Fibroblast of skin of abdomen (primary cell): ENCODE results near the gene MZF1.

Source experiments
- DNase-seq: peaks from one replicate; pipeline ENCODE4 v3.0.0-alpha.2; 2013

MZF1 gene

GRCh38 chr19:58569943-58570670 lies 3.0 kb downstream of the MZF1 start:
- DNase-seq = no peak

- no peak for DNase-seq
Observed at GRCh38 chr19:58569191-58569942, 3.8 kb downstream of the MZF1 start.

- DNase-seq = no peak
Observed at GRCh38 chr19:58568453-58569130, 4.5 kb downstream of the MZF1 start.

- no peak for DNase-seq
Observed at GRCh38 chr19:58566989-58567388, 6.1 kb downstream of the MZF1 start.

- no peak for DNase-seq
Observed at GRCh38 chr19:58563823-58564222, 9.3 kb downstream of the MZF1 start.

GRCh38 chr19:58563034-58563573 lies 10.0 kb downstream of the MZF1 start:
- DNase-seq = no peak

GRCh38 chr19:58562122-58563033 lies 10.8 kb downstream of the MZF1 start:
- DNase-seq = peak; percentile 29

- no peak for DNase-seq
Observed at GRCh38 chr19:58561373-58562121, 11.6 kb downstream of the MZF1 start.

- no peak for DNase-seq
Observed at GRCh38 chr19:58560921-58561320, 12.2 kb downstream of the MZF1 start.

- no peak for DNase-seq
Observed at GRCh38 chr19:58560007-58560887, 12.9 kb downstream of the MZF1 start.

- DNase-seq = peak; percentile 92
Observed at GRCh38 chr19:58559275-58560006, 13.7 kb downstream of the MZF1 start.

GRCh38 chr19:58558623-58559274 lies 14.4 kb downstream of the MZF1 start:
- peak; percentile 98 for DNase-seq

GRCh38 chr19:58558066-58558622 lies 15.0 kb downstream of the MZF1 start, which contains the start of gene UBE2M:
Gene UBE2M, minus strand, starts transcription at chr19:58558611. Its CDS starts 230 bp downstream, at chr19:58558381.
- DNase-seq = no peak

GRCh38 chr19:58557221-58558065 lies 15.7 kb downstream of the MZF1 start:
- DNase-seq = no peak

GRCh38 chr19:58556622-58557220 lies 16.4 kb downstream of the MZF1 start:
- no peak for DNase-seq

GRCh38 chr19:58555920-58556621 lies 17.1 kb downstream of the MZF1 start:
- DNase-seq = no peak
